Activated CD4-positive, alpha-beta memory T cell treated with anti-CD3 and anti-CD28 coated beads for 36 hours (primary cell): Measurements from ENCODE around the gene KBTBD2. TPM values are rescaled to one million over a fixed set of nuclear protein-coding genes. Genes with fewer than 3 reads are reported as not detected.
"Not testable (repeated sequence)": the region's sequence is repeated elsewhere in the genome, so short reads cannot be mapped to it uniquely, and the experiment has no call there.

Experiments used
- CTCF ChIA-PET: fragments of 350-600 bp; sonication (Branson Sonifier 250); formaldehyde crosslinking; loops from one replicate; lab custom pipeline; 2021; ENCODE audit warnings: antibody characterized with exemption, inconsistent platforms; lab: Charles Lee
- POLR2A ChIA-PET: fragments of 350-600 bp; sonication (Branson Sonifier 250); formaldehyde crosslinking; loops from one replicate; lab custom pipeline; 2021; ENCODE audit warnings: antibody characterized with exemption; lab: Charles Lee
- DNase-seq: peaks from one replicate; pipeline ENCODE4 v3.0.0-alpha.2; 2020
- H3K27ac Mint-ChIP-seq: one replicate; pipeline ENCODE4 v1.8.0; 2021; ENCODE audit warnings: mixed read lengths
- H3K27me3 Mint-ChIP-seq: one replicate; pipeline ENCODE4 v1.8.0; 2021; ENCODE audit warnings: mixed read lengths
- H3K36me3 Mint-ChIP-seq: one replicate; pipeline ENCODE4 v1.8.0; 2021; ENCODE audit warnings: mixed read lengths
- H3K4me1 Mint-ChIP-seq: one replicate; pipeline ENCODE4 v1.8.0; 2021; ENCODE audit warnings: low read depth, mixed read lengths
- H3K4me3 Mint-ChIP-seq: one replicate; pipeline ENCODE4 v1.8.0; 2021; ENCODE audit warnings: mild to moderate bottlenecking, mixed read lengths
- H3K9me3 Mint-ChIP-seq: one replicate; pipeline ENCODE4 v1.8.0; 2021; ENCODE audit warnings: mixed read lengths
- intact Hi-C: fragments of 100-400 bp; cut with micrococcal nuclease; formaldehyde crosslinking; loops from one replicate; pipeline ENCODE4 v1.15.1; 2023
- total RNA-seq, 2 experiments: library from RNA; stranded (reverse); gene quantifications; one replicate each; pipeline ENCODE4 v1.2.3, GENCODE V29; 2021

Gene KBTBD2
- total RNA-seq, 2 experiments from 2014 or later = 25.0 to 27.6 TPM

- peaks cover 46% of the 10 kb centered on the region for H3K4me1 Mint-ChIP-seq
- no peaks in the 10 kb centered on the region for H3K27me3 Mint-ChIP-seq
- intact Hi-C loops = loop anchor here (1.0 to 2.0 kb wide), 9 partner anchors 13 to 398 kb away; partner anchors contain the start of genes AVL9 and BBS9
- ChIA-PET POLR2A (interaction anchor here (0.8 to 6.8 kb wide), 10 partner anchors 9 to 216 kb away, joined by 3 to 98 read pairs (median 6); partner anchors contain the start of gene NT5C3A), CTCF (interaction anchor here (0.7 to 6.4 kb wide), 8 partner anchors 8 to 216 kb away, joined by 3 to 55 read pairs (median 6); partner anchors contain the start of gene RP9)
- no peaks in the 10 kb centered on the region for H3K9me3 Mint-ChIP-seq
- DNase-seq = peak; percentile 59
- peak overlapping the region; percentile 100 for H3K27ac Mint-ChIP-seq
- H3K4me3 Mint-ChIP-seq = peak overlapping the region; percentile 91
- peaks cover 15% of the 10 kb centered on the region for H3K36me3 Mint-ChIP-seq
These were observed 1.1 kb upstream of the KBTBD2 start for GRCh38 chr7:32892521-32893206.

GRCh38 chr7:32891800-32892520 lies 400 bp upstream of the KBTBD2 start:
- H3K9me3 Mint-ChIP-seq = no peaks in the 10 kb centered on the region
- CTCF ChIA-PET = interaction anchor here (0.7 to 6.4 kb wide), 8 partner anchors 8 to 216 kb away, joined by 3 to 55 read pairs (median 4); partner anchors contain the start of gene RP9
- peak; percentile 99 for DNase-seq
- POLR2A ChIA-PET = interaction anchor here (1.0 to 6.8 kb wide), 9 partner anchors 8 to 170 kb away, joined by 3 to 98 read pairs (median 6); partner anchors contain the start of gene NT5C3A
- peaks cover 51% of the 10 kb centered on the region for H3K4me1 Mint-ChIP-seq
- intact Hi-C loops = loop anchor here (1.0 to 2.0 kb wide), 10 partner anchors 13 to 397 kb away; partner anchors contain the start of genes AVL9, BBS9 and RP9
- H3K27ac Mint-ChIP-seq = peak overlapping the region; percentile 100
- H3K27me3 Mint-ChIP-seq = no peaks in the 10 kb centered on the region
- H3K4me3 Mint-ChIP-seq = peak overlapping the region; percentile 91
- H3K36me3 Mint-ChIP-seq = peaks cover 15% of the 10 kb centered on the region

- ChIA-PET POLR2A (interaction anchor here (0.9 to 6.8 kb wide), 6 partner anchors 14 to 218 kb away, joined by 3 to 98 read pairs (median 6); partner anchors contain the start of genes NT5C3A and RP9), CTCF (interaction anchor here (0.6 to 6.4 kb wide), 8 partner anchors 15 to 218 kb away, joined by 3 to 55 read pairs (median 4); partner anchors contain the start of gene RP9)
- no peaks in the 10 kb centered on the region for H3K27me3 Mint-ChIP-seq
- intact Hi-C loops = loop anchor here (1.0 to 2.0 kb wide), 2 partner anchors 44 to 218 kb away; partner anchors contain the start of gene RP9
- peaks cover 61% of the 10 kb centered on the region for H3K4me1 Mint-ChIP-seq
- H3K4me3 Mint-ChIP-seq = peak overlapping the region; percentile 97
- H3K36me3 Mint-ChIP-seq = peaks cover 15% of the 10 kb centered on the region
- peak overlapping the region; percentile 99 for H3K27ac Mint-ChIP-seq
- DNase-seq = no peak
- H3K9me3 Mint-ChIP-seq = no peaks in the 10 kb centered on the region
These were observed 842 bp downstream of the KBTBD2 start for GRCh38 chr7:32890793-32891042.

- peaks cover 15% of the 10 kb centered on the region for H3K36me3 Mint-ChIP-seq
- H3K9me3 Mint-ChIP-seq = no peaks in the 10 kb centered on the region
- peak; percentile 43 for DNase-seq
- ChIA-PET CTCF (interaction anchor here (0.6 to 6.4 kb wide), 10 partner anchors 11 to 218 kb away, joined by 3 to 55 read pairs (median 4); partner anchors contain the start of gene RP9), POLR2A (interaction anchor here (1.1 to 6.8 kb wide), 5 partner anchors 14 to 218 kb away, joined by 3 to 98 read pairs (median 7); partner anchors contain the start of genes NT5C3A and RP9)
- intact Hi-C loops = loop anchor here (1.0 to 2.0 kb wide), 2 partner anchors 44 to 219 kb away; partner anchors contain the start of gene RP9
- peak overlapping the region; percentile 97 for H3K4me3 Mint-ChIP-seq
- no peaks in the 10 kb centered on the region for H3K27me3 Mint-ChIP-seq
- peak overlapping the region; percentile 99 for H3K27ac Mint-ChIP-seq
- peaks cover 65% of the 10 kb centered on the region for H3K4me1 Mint-ChIP-seq
These were observed 1.4 kb downstream of the KBTBD2 start for GRCh38 chr7:32890010-32890792.

GRCh38 chr7:32888505-32888904 lies 3.1 kb downstream of the KBTBD2 start:
- CTCF ChIA-PET = interaction anchor here (6.4 kb wide), 1 partner anchor 43 kb away, joined by 55 read pairs; no protein-coding TSS in a partner anchor
- no peak for DNase-seq
- H3K9me3 Mint-ChIP-seq = no peaks in the 10 kb centered on the region
- H3K27ac Mint-ChIP-seq = peak overlapping the region; percentile 45
- POLR2A ChIA-PET = interaction anchor here (6.8 kb wide), 1 partner anchor 17 kb away, joined by 98 read pairs; no protein-coding TSS in a partner anchor
- H3K36me3 Mint-ChIP-seq = peaks cover 15% of the 10 kb centered on the region
- peaks cover 61% of the 10 kb centered on the region for H3K4me1 Mint-ChIP-seq
- intact Hi-C loops = no loop called here
- H3K4me3 Mint-ChIP-seq = peak overlapping the region; percentile 37
- no peaks in the 10 kb centered on the region for H3K27me3 Mint-ChIP-seq

GRCh38 chr7:32887395-32887794 lies 4.2 kb downstream of the KBTBD2 start:
- Mint-ChIP-seq H3K4me3 (no peak overlapping the region), H3K27ac (no peak overlapping the region)
- CTCF ChIA-PET = interaction anchor here (6.4 kb wide), 1 partner anchor 42 kb away, joined by 55 read pairs; no protein-coding TSS in a partner anchor

GRCh38 chr7:32881074-32881982 lies 10.2 kb downstream of the KBTBD2 start:
- intact Hi-C loops = no loop called here
- peaks cover 7% of the 10 kb centered on the region for H3K36me3 Mint-ChIP-seq
- no peaks in the 10 kb centered on the region for H3K27me3 Mint-ChIP-seq
- POLR2A ChIA-PET = no interaction called here
- H3K4me3 Mint-ChIP-seq = no peak overlapping the region
- DNase-seq = no peak
- no peak overlapping the region for H3K27ac Mint-ChIP-seq
- peaks cover 56% of the 10 kb centered on the region for H3K4me1 Mint-ChIP-seq
- CTCF ChIA-PET = no interaction called here
- no peaks in the 10 kb centered on the region for H3K9me3 Mint-ChIP-seq

More at GRCh38 chr7:32887395-32887794, 4.2 kb downstream of the KBTBD2 start:
- DNase-seq = no peak
- Mint-ChIP-seq H3K27me3 (no peaks in the 10 kb centered on the region), H3K9me3 (no peaks in the 10 kb centered on the region), H3K36me3 (peaks cover 13% of the 10 kb centered on the region), H3K4me1 (peaks cover 56% of the 10 kb centered on the region)
- POLR2A ChIA-PET = no interaction called here
- intact Hi-C loops = no loop called here

- H3K27me3 Mint-ChIP-seq = no peaks in the 10 kb centered on the region
- ChIA-PET CTCF (interaction anchor here (1.0 to 2.2 kb wide), 2 partner anchors 33 to 62 kb away, joined by 4 to 8 read pairs; no protein-coding TSS in a partner anchor), POLR2A (no interaction called here)
- no peaks in the 10 kb centered on the region for H3K9me3 Mint-ChIP-seq
- DNase-seq = no peak
- no peak overlapping the region for H3K4me3 Mint-ChIP-seq
- peak overlapping the region; percentile 0 for H3K27ac Mint-ChIP-seq
- intact Hi-C loops = loop anchor here (1.0 kb wide), 1 partner anchor 9 kb away; no protein-coding TSS in a partner anchor
- peaks cover 49% of the 10 kb centered on the region for H3K4me1 Mint-ChIP-seq
- H3K36me3 Mint-ChIP-seq = peaks cover 10% of the 10 kb centered on the region
These were observed 12.1 kb downstream of the KBTBD2 start for GRCh38 chr7:32879460-32879859.

- H3K27ac Mint-ChIP-seq, H3K4me3 Mint-ChIP-seq, intact Hi-C loops, H3K9me3 Mint-ChIP-seq, H3K27me3 Mint-ChIP-seq, DNase-seq: not testable (repeated sequence)
- peaks cover 41% of the 10 kb centered on the region for H3K4me1 Mint-ChIP-seq
- peaks cover 10% of the 10 kb centered on the region for H3K36me3 Mint-ChIP-seq
- CTCF ChIA-PET = interaction anchor here (0.7 to 2.2 kb wide), 2 partner anchors 31 to 47 kb away, joined by 3 to 8 read pairs; no protein-coding TSS in a partner anchor
- POLR2A ChIA-PET = interaction anchor here (0.7 to 1.5 kb wide), 2 partner anchors 13 to 14 kb away, joined by 3 to 4 read pairs; no protein-coding TSS in a partner anchor
These were observed 13.5 kb downstream of the KBTBD2 start for GRCh38 chr7:32878023-32878422.

GRCh38 chr7:32872421-32872820 lies 19.1 kb downstream of the KBTBD2 start:
- intact Hi-C loops = no loop called here
- H3K27me3 Mint-ChIP-seq = no peaks in the 10 kb centered on the region
- H3K4me3 Mint-ChIP-seq = no peak overlapping the region
- no peaks in the 10 kb centered on the region for H3K9me3 Mint-ChIP-seq
- peaks cover 35% of the 10 kb centered on the region for H3K4me1 Mint-ChIP-seq
- no peak for DNase-seq
- H3K27ac Mint-ChIP-seq = no peak overlapping the region
- ChIA-PET CTCF (interaction anchor here (1.1 to 1.5 kb wide), 2 partner anchors 19 to 26 kb away, joined by 3 to 5 read pairs; partner anchors contain the start of gene KBTBD2), POLR2A (no interaction called here)
- peaks cover 47% of the 10 kb centered on the region for H3K36me3 Mint-ChIP-seq
